ENCODE data around the gene LRFN5. TPM values are rescaled to one million over a fixed set of nuclear protein-coding genes. Genes with fewer than 3 reads are reported as not detected.

LRFN5 gene
- total and polyA plus RNA-seq, 2 of the 8 experiments (the other 6 are each of a cell fraction or from before 2014, with no cell fraction given): 0.85 to 4.7 TPM

DNA sequence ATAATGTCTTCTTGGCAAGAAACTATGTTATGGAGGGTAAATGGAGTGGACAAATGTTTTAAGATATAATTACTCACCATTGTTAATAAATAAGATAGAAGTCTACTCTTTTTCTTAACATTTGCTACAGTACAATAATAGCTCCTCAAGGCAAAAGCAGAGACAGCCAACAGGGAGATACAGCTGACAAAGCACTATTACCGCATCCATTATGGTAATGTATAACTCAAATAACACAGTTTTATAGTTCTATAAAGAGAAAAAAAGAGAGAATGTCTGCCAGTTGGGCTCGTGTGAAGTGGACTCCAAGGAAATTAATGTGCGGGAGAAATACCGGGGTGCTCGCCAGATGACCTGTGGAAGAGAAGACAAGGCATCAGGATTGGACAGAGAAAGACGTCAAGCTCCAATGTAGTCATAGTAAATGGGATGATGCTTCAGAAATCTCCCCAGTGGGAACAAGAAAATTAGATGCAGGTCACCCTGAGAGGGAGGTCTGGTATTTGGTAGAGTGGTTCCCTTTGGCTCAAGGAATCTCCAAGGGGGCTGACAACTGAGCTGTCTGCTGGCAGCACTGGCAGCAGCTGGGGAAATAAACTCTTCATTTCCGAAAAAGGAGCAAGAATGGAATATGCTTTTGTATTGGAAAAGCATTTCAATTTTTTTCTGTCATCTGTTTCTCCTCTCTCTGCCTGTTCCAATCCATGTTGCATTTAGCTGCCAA is 343.9 kb downstream of the LRFN5 start (continued):
- TF ChIP-seq, protein P1, sequence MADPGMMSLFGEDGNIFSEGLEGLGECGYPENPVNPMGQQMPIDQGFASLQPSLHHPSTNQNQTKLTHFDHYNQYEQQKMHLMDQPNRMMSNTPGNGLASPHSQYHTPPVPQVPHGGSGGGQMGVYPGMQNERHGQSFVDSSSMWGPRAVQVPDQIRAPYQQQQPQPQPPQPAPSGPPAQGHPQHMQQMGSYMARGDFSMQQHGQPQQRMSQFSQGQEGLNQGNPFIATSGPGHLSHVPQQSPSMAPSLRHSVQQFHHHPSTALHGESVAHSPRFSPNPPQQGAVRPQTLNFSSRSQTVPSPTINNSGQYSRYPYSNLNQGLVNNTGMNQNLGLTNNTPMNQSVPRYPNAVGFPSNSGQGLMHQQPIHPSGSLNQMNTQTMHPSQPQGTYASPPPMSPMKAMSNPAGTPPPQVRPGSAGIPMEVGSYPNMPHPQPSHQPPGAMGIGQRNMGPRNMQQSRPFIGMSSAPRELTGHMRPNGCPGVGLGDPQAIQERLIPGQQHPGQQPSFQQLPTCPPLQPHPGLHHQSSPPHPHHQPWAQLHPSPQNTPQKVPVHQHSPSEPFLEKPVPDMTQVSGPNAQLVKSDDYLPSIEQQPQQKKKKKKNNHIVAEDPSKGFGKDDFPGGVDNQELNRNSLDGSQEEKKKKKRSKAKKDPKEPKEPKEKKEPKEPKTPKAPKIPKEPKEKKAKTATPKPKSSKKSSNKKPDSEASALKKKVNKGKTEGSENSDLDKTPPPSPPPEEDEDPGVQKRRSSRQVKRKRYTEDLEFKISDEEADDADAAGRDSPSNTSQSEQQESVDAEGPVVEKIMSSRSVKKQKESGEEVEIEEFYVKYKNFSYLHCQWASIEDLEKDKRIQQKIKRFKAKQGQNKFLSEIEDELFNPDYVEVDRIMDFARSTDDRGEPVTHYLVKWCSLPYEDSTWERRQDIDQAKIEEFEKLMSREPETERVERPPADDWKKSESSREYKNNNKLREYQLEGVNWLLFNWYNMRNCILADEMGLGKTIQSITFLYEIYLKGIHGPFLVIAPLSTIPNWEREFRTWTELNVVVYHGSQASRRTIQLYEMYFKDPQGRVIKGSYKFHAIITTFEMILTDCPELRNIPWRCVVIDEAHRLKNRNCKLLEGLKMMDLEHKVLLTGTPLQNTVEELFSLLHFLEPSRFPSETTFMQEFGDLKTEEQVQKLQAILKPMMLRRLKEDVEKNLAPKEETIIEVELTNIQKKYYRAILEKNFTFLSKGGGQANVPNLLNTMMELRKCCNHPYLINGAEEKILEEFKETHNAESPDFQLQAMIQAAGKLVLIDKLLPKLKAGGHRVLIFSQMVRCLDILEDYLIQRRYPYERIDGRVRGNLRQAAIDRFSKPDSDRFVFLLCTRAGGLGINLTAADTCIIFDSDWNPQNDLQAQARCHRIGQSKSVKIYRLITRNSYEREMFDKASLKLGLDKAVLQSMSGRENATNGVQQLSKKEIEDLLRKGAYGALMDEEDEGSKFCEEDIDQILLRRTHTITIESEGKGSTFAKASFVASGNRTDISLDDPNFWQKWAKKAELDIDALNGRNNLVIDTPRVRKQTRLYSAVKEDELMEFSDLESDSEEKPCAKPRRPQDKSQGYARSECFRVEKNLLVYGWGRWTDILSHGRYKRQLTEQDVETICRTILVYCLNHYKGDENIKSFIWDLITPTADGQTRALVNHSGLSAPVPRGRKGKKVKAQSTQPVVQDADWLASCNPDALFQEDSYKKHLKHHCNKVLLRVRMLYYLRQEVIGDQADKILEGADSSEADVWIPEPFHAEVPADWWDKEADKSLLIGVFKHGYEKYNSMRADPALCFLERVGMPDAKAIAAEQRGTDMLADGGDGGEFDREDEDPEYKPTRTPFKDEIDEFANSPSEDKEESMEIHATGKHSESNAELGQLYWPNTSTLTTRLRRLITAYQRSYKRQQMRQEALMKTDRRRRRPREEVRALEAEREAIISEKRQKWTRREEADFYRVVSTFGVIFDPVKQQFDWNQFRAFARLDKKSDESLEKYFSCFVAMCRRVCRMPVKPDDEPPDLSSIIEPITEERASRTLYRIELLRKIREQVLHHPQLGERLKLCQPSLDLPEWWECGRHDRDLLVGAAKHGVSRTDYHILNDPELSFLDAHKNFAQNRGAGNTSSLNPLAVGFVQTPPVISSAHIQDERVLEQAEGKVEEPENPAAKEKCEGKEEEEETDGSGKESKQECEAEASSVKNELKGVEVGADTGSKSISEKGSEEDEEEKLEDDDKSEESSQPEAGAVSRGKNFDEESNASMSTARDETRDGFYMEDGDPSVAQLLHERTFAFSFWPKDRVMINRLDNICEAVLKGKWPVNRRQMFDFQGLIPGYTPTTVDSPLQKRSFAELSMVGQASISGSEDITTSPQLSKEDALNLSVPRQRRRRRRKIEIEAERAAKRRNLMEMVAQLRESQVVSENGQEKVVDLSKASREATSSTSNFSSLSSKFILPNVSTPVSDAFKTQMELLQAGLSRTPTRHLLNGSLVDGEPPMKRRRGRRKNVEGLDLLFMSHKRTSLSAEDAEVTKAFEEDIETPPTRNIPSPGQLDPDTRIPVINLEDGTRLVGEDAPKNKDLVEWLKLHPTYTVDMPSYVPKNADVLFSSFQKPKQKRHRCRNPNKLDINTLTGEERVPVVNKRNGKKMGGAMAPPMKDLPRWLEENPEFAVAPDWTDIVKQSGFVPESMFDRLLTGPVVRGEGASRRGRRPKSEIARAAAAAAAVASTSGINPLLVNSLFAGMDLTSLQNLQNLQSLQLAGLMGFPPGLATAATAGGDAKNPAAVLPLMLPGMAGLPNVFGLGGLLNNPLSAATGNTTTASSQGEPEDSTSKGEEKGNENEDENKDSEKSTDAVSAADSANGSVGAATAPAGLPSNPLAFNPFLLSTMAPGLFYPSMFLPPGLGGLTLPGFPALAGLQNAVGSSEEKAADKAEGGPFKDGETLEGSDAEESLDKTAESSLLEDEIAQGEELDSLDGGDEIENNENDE (IDR thresholded peaks at IDR 0.05; ENCODE audit: insufficient replicate concordance, low read length): no peak
- no peak for TF ChIP-seq RFX5 (IDR thresholded peaks at IDR 0.05; ENCODE audit: borderline replicate concordance, low read depth, low read length)

All from H1 (cell line).